IMR-90 (cell line): ENCODE results near the gene SEBOX. TPM values are rescaled to one million over a fixed set of nuclear protein-coding genes. Genes with fewer than 3 reads are reported as not detected.
A peak's percentile ranks its signal among the peaks of the same experiment; 100 is the strongest.

Experiments used
- ATAC-seq: fragments of 200-7000 bp; cut with Tn5 transposase; 2 replicates; pipeline ENCODE4 v1.9.1; 2020; ENCODE audit warnings: low read depth, mild to moderate bottlenecking, moderate library complexity
- BruUV-seq: library from RNA; stranded (reverse); fragments of 400-500 nt; replicated peaks from 2 replicates; lab custom pipeline; 2021; lab: Mats Ljungman, UMichigan
- CTCF ChIA-PET: fragments of 300-600 bp; formaldehyde crosslinking; extraction: SDS; loops from one replicate; lab custom pipeline; 2021; ENCODE audit warnings: antibody characterized with exemption; lab: Yijun Ruan, JAX
- POLR2A ChIA-PET: fragments of 300-600 bp; sonication (Branson Sonifier 250); formaldehyde crosslinking; loops from one replicate; lab custom pipeline; 2022; ENCODE audit warnings: antibody characterized with exemption; ENCODE audit not compliant: unreplicated experiment; lab: Charles Lee
- DNase-seq: peaks from one replicate; pipeline ENCODE4 v3.0.0; 2013
- H2AFZ ChIP-seq: replicated peaks from 2 replicates; pipeline ENCODE3; 2013; ENCODE audit warnings: low read length, mild to moderate bottlenecking; ENCODE audit not compliant: poor library complexity
- H2AK5ac ChIP-seq: 2 replicates; pipeline ENCODE4 v1.6.1; 2013; ENCODE audit warnings: low read depth, low read length, inconsistent platforms
- H2AK9ac ChIP-seq: replicated peaks from 2 replicates; pipeline ENCODE3; 2013; ENCODE audit warnings: mild to moderate bottlenecking, low read depth, low read length, moderate library complexity; ENCODE audit not compliant: poor library complexity
- H2BK120ac ChIP-seq: 2 replicates; pipeline ENCODE4 v1.6.1; 2013; ENCODE audit warnings: low read depth, low read length, inconsistent platforms
- H2BK15ac ChIP-seq: 3 replicates; pipeline ENCODE4 v1.6.1; 2013; ENCODE audit warnings: low read depth, low read length, inconsistent platforms
- H2BK20ac ChIP-seq: 2 replicates; pipeline ENCODE4 v1.6.1; 2013; ENCODE audit warnings: low read depth, mild to moderate bottlenecking, inconsistent platforms, low read length, moderate library complexity
- H2BK5ac ChIP-seq: 2 replicates; pipeline ENCODE4 v1.6.1; 2013; ENCODE audit warnings: mild to moderate bottlenecking, low read depth, low read length, inconsistent platforms; ENCODE audit not compliant: poor library complexity, severe bottlenecking
- H3K14ac ChIP-seq: replicated peaks from 2 replicates; pipeline ENCODE4 v1.6.1; 2013; ENCODE audit warnings: low read depth, low read length, inconsistent platforms
- H3K18ac ChIP-seq: 2 replicates; pipeline ENCODE4 v1.6.1; 2013; ENCODE audit warnings: low read depth, low read length, control low read depth
- H3K23ac ChIP-seq: 2 replicates; pipeline ENCODE4 v1.6.1; 2013; ENCODE audit warnings: low read depth, low read length, inconsistent platforms
- H3K27ac ChIP-seq: 2 replicates; pipeline ENCODE4 v1.5.1; 2013; ENCODE audit warnings: mild to moderate bottlenecking, control low read depth, low read length; ENCODE audit not compliant: insufficient read depth
- H3K27me3 ChIP-seq: 2 replicates; pipeline ENCODE4 v1.6.1; 2013; ENCODE audit warnings: low read length; ENCODE audit not compliant: control insufficient read depth, insufficient read depth
- H3K36me3 ChIP-seq: 2 replicates; pipeline ENCODE4 v1.6.1; 2013; ENCODE audit warnings: low read length, mixed read lengths; ENCODE audit not compliant: control insufficient read depth, insufficient read depth
- H3K4ac ChIP-seq: 2 replicates; pipeline ENCODE4 v1.6.1; 2013; ENCODE audit warnings: low read depth, low read length, inconsistent platforms
- H3K4me1 ChIP-seq: 2 replicates; pipeline ENCODE4 v1.6.1; 2013; ENCODE audit warnings: low read length, mixed read lengths; ENCODE audit not compliant: control insufficient read depth, insufficient read depth
- H3K4me2 ChIP-seq: 2 replicates; pipeline ENCODE4 v1.6.1; 2013; ENCODE audit warnings: low read depth, mild to moderate bottlenecking, control low read depth, low read length, moderate library complexity
- H3K4me3 ChIP-seq: 2 replicates; pipeline ENCODE4 v1.5.1; 2013; ENCODE audit warnings: low read depth, mild to moderate bottlenecking, control low read depth, low read length, moderate library complexity; ENCODE audit not compliant: insufficient read depth
- H3K56ac ChIP-seq: 2 replicates; pipeline ENCODE4 v1.6.1; 2013; ENCODE audit warnings: low read length, inconsistent platforms; ENCODE audit not compliant: insufficient read depth; ENCODE audit errors: extremely low read depth
- H3K79me1 ChIP-seq, 2 experiments: 2 replicates each; pipeline ENCODE4 v1.6.1; 2013; ENCODE audit warnings: low read length in 2 of 2, inconsistent platforms in 1 of 2, low read depth in 1 of 2
- H3K9ac ChIP-seq: 2 replicates; pipeline ENCODE4 v1.6.1; 2013; ENCODE audit warnings: low read depth, low read length, control low read depth
- H3K9me1 ChIP-seq: 2 replicates; pipeline ENCODE4 v1.6.1; 2013; ENCODE audit warnings: low read length, inconsistent platforms; ENCODE audit not compliant: insufficient read depth
- H3K9me3 ChIP-seq: 2 replicates; pipeline ENCODE4 v1.6.1; 2013; ENCODE audit warnings: low read length; ENCODE audit not compliant: control insufficient read depth, insufficient read depth
- H4K20me1 ChIP-seq: 2 replicates; pipeline ENCODE4 v1.6.1; 2013; ENCODE audit warnings: low read length, inconsistent platforms; ENCODE audit not compliant: insufficient read depth
- H4K5ac ChIP-seq: 2 replicates; pipeline ENCODE4 v1.6.1; 2013; ENCODE audit warnings: mild to moderate bottlenecking, low read depth, low read length, control low read depth
- H4K8ac ChIP-seq, 2 experiments: 2 replicates each; pipeline ENCODE4 v1.6.1; 2013; ENCODE audit warnings: low read depth in 2 of 2, low read length in 2 of 2, control low read depth in 1 of 2, inconsistent platforms in 1 of 2
- H4K91ac ChIP-seq: 2 replicates; pipeline ENCODE4 v1.6.1; 2013; ENCODE audit warnings: low read depth, low read length, inconsistent platforms; ENCODE audit not compliant: insufficient read depth
- CEBPB ChIP-seq: IDR thresholded peaks from 2 replicates; pipeline ENCODE4 v1.6.1; 2012; ENCODE audit warnings: low read depth, low read length, improper control_type of control experiment
- FOS ChIP-seq: fragments of 150-350 bp; IDR thresholded peaks from 2 replicates; pipeline ENCODE4 v1.6.1; 2016; ENCODE audit warnings: low read depth, low read length
- WGBS, 2 experiments: methylation state at CpG; one replicate each; pipeline versions ENCODE4 v1.1.5 to v1.1.7; 2013; ENCODE audit warnings: missing lambda C conversion rate in 2 of 2; ENCODE audit not compliant: insufficient read length in 1 of 2; ENCODE audit errors: extremely low coverage in 2 of 2; 5-methylcytosine and 5-hydroxymethylcytosine counted together
- dilution Hi-C: fragments of 300-500 bp; cut with HindIII; formaldehyde crosslinking; loops from one replicate; pipeline ENCODE4 v1.14.3; 2018; ENCODE audit warnings: low sequenced_read_pairs; ENCODE audit not compliant: unreplicated experiment
- in situ Hi-C: fragments of 300-500 bp; cut with MboI; formaldehyde crosslinking; loops from 3 replicates; pipeline ENCODE4 v1.14.3; 2019; ENCODE audit warnings: low sequenced_read_pairs, inconsistent platforms, mixed read lengths
- intact Hi-C: fragments of 100-400 bp; cut with micrococcal nuclease; formaldehyde crosslinking; loops from 2 replicates; pipeline ENCODE4 v1.10.0; 2022
- polyA plus RNA-seq, 3 experiments: library from polyadenylated mRNA; depleted of rRNA; stranded (reverse); fragments of >200 nt; gene quantifications; 2 replicates each; pipeline ENCODE4 v1.2.3, GENCODE V29; 2012; ENCODE audit warnings: low replicate concordance in 1 of 3
- total RNA-seq: library from RNA; depleted of rRNA; stranded (reverse); fragments of >200 nt; gene quantifications from 2 replicates; pipeline ENCODE4 v1.2.3, GENCODE V29; 2012

The SEBOX gene
- total and polyA plus RNA-seq, 2 of the 4 experiments (the other 2 are of a cell fraction): not detected

GRCh38 chr17:28328325-28328724, 36.7 kb downstream of the SEBOX start:
- intact Hi-C loops: loop anchor here (10.0 kb wide), 1 partner anchor 524 kb away; the partner anchor contains the start of gene NOS2
- Histone ChIP-seq H3K18ac (no peak overlapping the region), H2BK20ac (no peak overlapping the region), H2BK5ac (no peak overlapping the region), H3K79me1 (peaks cover 26 to 48% of the 10 kb centered on the region in 2 experiments), H3K4me3 (no peak overlapping the region), H2AK9ac (no peak overlapping the region), H3K14ac (no peak overlapping the region), H3K9me3 (no peaks in the 10 kb centered on the region), H3K4me1 (peaks cover 6% of the 10 kb centered on the region; the same call in 1 of the 2 replicates), H2AFZ (no peak overlapping the region), H3K27ac (no peak overlapping the region), H3K9ac (no peak overlapping the region), H3K4me2 (no peak overlapping the region), H3K9me1 (no peaks in the 10 kb centered on the region), H3K27me3 (no peaks in the 10 kb centered on the region), H2AK5ac (no peak overlapping the region), H2BK120ac (no peak overlapping the region), H3K56ac (no peak overlapping the region), H2BK15ac (no peak overlapping the region), H3K23ac (0 out of 2 replicates have a peak overlapping the region, but pooled peaks have one; percentile 24), H3K36me3 (peaks cover 32% of the 10 kb centered on the region), H4K20me1 (peaks cover 5% of the 10 kb centered on the region; the same call in 1 of the 2 replicates), H4K91ac (no peak overlapping the region), H3K4ac (no peak overlapping the region), H4K8ac (no peak overlapping the region; a peak in 1 of 4 replicates), H4K5ac (no peak overlapping the region)
- ATAC-seq (peak; percentile 70), DNase-seq (peak; percentile 17)
- ChIA-PET POLR2A (no interaction called here), CTCF (no interaction called here)
- dilution Hi-C loops: no loop called here
- in situ Hi-C loops: loop anchor here (10.0 to 25.0 kb wide), 2 partner anchors 284 to 791 kb away; partner anchors contain the start of gene NLK
- WGBS, 2 experiments: no CpG with 5 or more reads among the region's 4 CpGs
- BruUV-seq: no TSS peak
- TF ChIP-seq CEBPB: peak; percentile 20; the same call in 1 of the 2 replicates
- no peak for TF ChIP-seq FOS
